PC-3 (cell line): Measurements from ENCODE around the gene C11orf71.

Experiments
- EZH2 ChIP-seq: fragments of 300-600 bp; sonication (generic); IDR thresholded peaks from one replicate; pipeline ENCODE4 v1.6.1; 2017; ENCODE audit warnings: antibody characterized with exemption, mild to moderate bottlenecking, low read length; ENCODE audit not compliant: unreplicated experiment
- TF ChIP-seq, protein P1 (sequence below): fragments of 300-600 bp; sonication (generic); conservative IDR thresholded peaks from 2 replicates; pipeline ENCODE4 v1.5.1; 2017; ENCODE audit warnings: antibody characterized with exemption, low read depth, mild to moderate bottlenecking, low read length

DNA sequence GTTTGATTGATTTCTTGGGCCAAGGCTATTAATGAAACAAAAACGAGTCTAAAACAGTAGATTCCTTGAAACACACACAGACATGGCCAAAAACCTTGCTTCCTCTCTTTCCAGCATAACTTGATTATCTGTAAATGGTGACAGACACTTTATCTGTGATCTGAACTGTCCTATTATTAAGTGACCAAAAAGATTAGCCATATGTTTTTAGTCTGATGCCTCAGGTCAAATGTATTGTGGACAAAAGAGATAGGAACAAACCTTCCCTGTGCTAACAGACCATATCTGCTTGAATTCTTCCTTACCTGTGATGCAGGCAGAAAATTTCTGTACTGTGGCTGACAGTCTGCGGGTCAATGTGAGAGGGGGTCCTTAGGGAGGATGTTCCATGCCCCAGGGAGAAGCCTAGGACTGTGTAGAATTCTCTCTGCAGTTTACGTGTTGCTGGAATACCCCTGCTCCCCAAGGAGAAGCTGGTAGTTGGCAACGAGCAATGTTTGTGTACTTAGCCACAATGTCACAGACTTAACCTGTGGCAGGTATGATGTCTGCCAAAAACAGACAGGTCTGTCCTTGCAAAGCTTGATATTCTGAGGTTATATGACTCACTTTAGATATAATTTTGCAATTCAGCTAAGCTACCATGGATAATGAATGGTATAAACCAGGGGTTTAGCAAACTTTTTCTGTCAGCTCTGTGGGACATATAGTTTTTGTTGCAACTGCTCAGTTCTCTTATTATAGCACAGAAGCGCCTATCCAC, 31.2 kb downstream of the C11orf71 start:
- TF ChIP-seq, protein P1, sequence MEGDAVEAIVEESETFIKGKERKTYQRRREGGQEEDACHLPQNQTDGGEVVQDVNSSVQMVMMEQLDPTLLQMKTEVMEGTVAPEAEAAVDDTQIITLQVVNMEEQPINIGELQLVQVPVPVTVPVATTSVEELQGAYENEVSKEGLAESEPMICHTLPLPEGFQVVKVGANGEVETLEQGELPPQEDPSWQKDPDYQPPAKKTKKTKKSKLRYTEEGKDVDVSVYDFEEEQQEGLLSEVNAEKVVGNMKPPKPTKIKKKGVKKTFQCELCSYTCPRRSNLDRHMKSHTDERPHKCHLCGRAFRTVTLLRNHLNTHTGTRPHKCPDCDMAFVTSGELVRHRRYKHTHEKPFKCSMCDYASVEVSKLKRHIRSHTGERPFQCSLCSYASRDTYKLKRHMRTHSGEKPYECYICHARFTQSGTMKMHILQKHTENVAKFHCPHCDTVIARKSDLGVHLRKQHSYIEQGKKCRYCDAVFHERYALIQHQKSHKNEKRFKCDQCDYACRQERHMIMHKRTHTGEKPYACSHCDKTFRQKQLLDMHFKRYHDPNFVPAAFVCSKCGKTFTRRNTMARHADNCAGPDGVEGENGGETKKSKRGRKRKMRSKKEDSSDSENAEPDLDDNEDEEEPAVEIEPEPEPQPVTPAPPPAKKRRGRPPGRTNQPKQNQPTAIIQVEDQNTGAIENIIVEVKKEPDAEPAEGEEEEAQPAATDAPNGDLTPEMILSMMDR = no peak
- no peak for TF ChIP-seq EZH2
